Measurements from ENCODE around the gene CTNNBL1. TPM values are rescaled to one million over a fixed set of nuclear protein-coding genes. Genes with fewer than 3 reads are reported as not detected.

Gene CTNNBL1
- total and polyA plus RNA-seq, 7 donors = 26.7 to 44.0 (median 37.9) TPM

DNA sequence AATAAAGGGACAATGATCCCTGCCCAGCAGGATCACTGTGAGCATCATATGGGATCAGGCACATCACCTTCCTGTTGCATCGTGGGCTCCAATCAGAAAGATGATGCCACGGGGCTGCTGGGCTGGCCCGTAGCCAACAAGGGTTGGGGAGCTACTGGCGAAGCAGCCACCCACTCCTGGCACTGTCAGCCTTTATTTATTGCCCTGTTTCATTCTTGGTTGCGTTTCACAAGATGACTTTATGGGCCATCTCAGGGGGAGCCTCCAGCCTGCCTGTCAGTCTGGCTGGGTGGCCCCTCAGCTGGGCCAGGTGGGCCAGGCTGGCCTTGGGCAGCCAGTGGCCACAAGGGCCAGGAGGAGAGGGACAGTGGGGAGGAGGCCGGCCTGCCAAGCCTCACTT, 226.4 kb downstream of the CTNNBL1 start:
- Histone ChIP-seq H3K36me3 (ENCODE audit: insufficient read depth in 1 of 2, low read depth in 1 of 2) (no peaks in the 10 kb centered on the region), H3K27me3 (ENCODE audit: insufficient read depth in 3 of 3, low read length in 2 of 3) (peaks cover 0 to 52% (median 12%) of the 10 kb centered on the region in 3 donors), H3K27ac (no peak overlapping the region), H3K4me1 (no peaks in the 10 kb centered on the region), H3K4me3 (no peak overlapping the region), H3K9me3 (no peaks in the 10 kb centered on the region)
- intact Hi-C loops (cut with DNase I) = loop anchor here in 1 of 2 donors (10.0 kb wide), 1 partner anchor 295 kb away; no protein-coding TSS in a partner anchor
- TF ChIP-seq, protein P1, sequence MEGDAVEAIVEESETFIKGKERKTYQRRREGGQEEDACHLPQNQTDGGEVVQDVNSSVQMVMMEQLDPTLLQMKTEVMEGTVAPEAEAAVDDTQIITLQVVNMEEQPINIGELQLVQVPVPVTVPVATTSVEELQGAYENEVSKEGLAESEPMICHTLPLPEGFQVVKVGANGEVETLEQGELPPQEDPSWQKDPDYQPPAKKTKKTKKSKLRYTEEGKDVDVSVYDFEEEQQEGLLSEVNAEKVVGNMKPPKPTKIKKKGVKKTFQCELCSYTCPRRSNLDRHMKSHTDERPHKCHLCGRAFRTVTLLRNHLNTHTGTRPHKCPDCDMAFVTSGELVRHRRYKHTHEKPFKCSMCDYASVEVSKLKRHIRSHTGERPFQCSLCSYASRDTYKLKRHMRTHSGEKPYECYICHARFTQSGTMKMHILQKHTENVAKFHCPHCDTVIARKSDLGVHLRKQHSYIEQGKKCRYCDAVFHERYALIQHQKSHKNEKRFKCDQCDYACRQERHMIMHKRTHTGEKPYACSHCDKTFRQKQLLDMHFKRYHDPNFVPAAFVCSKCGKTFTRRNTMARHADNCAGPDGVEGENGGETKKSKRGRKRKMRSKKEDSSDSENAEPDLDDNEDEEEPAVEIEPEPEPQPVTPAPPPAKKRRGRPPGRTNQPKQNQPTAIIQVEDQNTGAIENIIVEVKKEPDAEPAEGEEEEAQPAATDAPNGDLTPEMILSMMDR (IDR thresholded peaks at IDR 0.05) = no peak
- WGBS, 3 donors = 24 to 32% (median 28%) methylated on average over 6 of the region's 6 CpGs
- no peak for DNase-seq
- no peak for ATAC-seq

DNA sequence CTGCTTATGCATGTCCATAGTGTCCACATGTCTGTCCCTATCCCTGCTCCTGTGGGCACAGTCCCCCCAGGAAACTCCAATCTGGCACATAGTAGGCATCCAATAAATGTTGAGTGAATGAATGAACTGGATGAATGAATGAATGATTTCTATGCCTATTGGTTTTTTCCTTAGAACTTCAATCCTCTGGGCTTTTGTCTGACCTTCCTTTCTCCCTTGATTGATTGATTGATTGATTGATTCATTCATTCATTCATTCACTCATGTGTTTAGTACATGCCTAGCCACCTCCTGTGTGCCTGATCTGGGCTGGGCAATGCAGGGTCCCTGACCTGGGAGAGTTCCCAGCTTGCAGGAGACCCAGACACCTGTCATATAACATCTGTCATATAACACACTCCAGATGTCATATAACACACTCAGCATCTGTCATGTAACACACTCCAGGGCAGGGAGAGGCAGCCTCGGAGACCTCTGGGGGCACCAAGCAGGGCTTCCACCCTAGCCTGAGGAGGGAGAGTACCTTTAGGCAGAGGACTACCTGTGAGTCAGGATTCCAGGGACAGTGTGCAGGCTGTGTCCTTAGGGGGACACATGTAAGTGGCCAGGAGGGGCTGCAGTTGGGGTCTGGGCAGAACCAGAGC, 227.0 kb downstream of the CTNNBL1 start:
- Histone ChIP-seq H3K36me3 (ENCODE audit: insufficient read depth in 1 of 2, low read depth in 1 of 2) (no peaks in the 10 kb centered on the region), H3K27me3 (ENCODE audit: insufficient read depth in 3 of 3, low read length in 2 of 3) (peaks cover 0 to 48% (median 11%) of the 10 kb centered on the region in 3 donors), H3K4me3 (no peak overlapping the region), H3K4me1 (no peaks in the 10 kb centered on the region), H3K9me3 (no peaks in the 10 kb centered on the region), H3K27ac (no peak overlapping the region)
- no peak for ATAC-seq
- TF ChIP-seq, protein P1 (IDR thresholded peaks at IDR 0.05) = no peak
- no peak for DNase-seq
- 47 to 50% (median 49%) methylated on average over 1 of the region's 1 CpG for WGBS, 3 donors
- intact Hi-C loops (cut with DNase I) = loop anchor here in 1 of 2 donors (10.0 kb wide), 1 partner anchor 294 kb away; no protein-coding TSS in a partner anchor

DNA sequence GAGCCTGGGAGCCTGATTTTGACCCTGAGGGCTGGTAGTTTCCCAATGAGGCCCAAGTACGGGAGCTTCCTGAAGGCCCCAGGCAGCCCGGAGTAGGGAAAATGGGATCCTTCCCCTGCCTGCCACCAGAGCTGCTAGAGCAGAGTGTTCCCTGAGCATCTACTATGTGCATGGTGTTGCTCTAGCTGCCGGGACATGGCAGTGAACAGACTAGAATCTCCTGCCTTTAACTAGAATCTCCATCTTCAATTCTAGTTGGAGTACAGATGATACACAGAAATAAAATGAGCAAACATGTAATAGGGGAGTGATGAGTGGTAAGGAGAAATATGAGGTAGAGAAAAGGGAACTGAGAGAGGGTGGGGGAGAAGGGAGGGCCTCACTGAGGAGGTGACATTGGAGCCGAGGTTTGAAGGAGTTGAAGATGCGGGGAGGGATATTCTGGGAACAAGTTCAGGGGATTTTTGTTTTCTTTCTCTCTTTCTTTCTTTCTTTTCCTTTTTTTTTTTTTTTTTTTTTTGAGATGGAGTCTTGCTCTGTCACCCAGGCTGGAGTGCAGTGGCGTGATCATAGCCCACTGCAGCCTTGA, 227.6 kb downstream of the CTNNBL1 start:
- Histone ChIP-seq H3K27me3 (ENCODE audit: insufficient read depth in 3 of 3, low read length in 2 of 3) (peaks cover 0 to 42% (median 5%) of the 10 kb centered on the region in 3 donors), H3K4me1 (no peaks in the 10 kb centered on the region), H3K4me3 (no peak overlapping the region), H3K9me3 (no peaks in the 10 kb centered on the region), H3K36me3 (ENCODE audit: insufficient read depth in 1 of 2, low read depth in 1 of 2) (no peaks in the 10 kb centered on the region), H3K27ac (no peak overlapping the region)
- intact Hi-C loops (cut with DNase I) = loop anchor here in 1 of 2 donors (10.0 kb wide), 1 partner anchor 293 kb away; no protein-coding TSS in a partner anchor
- WGBS, 3 donors = 70 to 79% (median 76%) methylated on average over 6 of the region's 6 CpGs
- TF ChIP-seq, protein P1 (IDR thresholded peaks at IDR 0.05) = no peak
- no peak for DNase-seq
- ATAC-seq = no peak

Other genes with a start within 250 kb of the CTNNBL1 start
- 10 to 100 TPM in 1 of 4 donors, 1 to 10 TPM in 2, under 1 TPM in 1; 0.50 to 52.3 (median 5.9) TPM for gene NNAT, start 172.8 kb upstream of the CTNNBL1 start, total RNA-seq
- gene NNAT, start 172.8 kb upstream of the CTNNBL1 start, polyA plus RNA-seq = 1 to 10 TPM in 2 of 3 donors, under 1 TPM in 1; 0.99 to 2.0 (median 1.1) TPM
- 100 to 1,000 TPM; 267 to 656 (median 488) TPM for gene BLCAP, start 166.2 kb upstream of the CTNNBL1 start, total RNA-seq
- gene BLCAP, start 166.2 kb upstream of the CTNNBL1 start, polyA plus RNA-seq = 100 to 1,000 TPM; 271 to 366 (median 295) TPM
- under 1 TPM; 0.49 to 0.95 (median 0.88) TPM for gene VSTM2L, start 209.1 kb downstream of the CTNNBL1 start, total RNA-seq
- 1 to 10 TPM in 1 of 3 donors, under 1 TPM in 2; 0.05 to 2.8 (median 0.10) TPM for gene VSTM2L, start 209.1 kb downstream of the CTNNBL1 start, polyA plus RNA-seq